Sigmoid colon (tissue), 7 donors: ENCODE data around the gene FRAT1. TPM values are rescaled to one million over a fixed set of nuclear protein-coding genes. Genes with fewer than 3 reads are reported as not detected.

Experiments used
- DNase-seq: peaks from one replicate; pipeline ENCODE4 v3.0.0-alpha.2; 2019
- H3K27ac ChIP-seq, 4 donors: fragments of 200-600 bp; sonication (generic); one replicate each; pipeline ENCODE4 v1.5.1; 2016 to 2019; ENCODE audit warnings: mild to moderate bottlenecking in 1 of 4
- H3K27me3 ChIP-seq, 3 donors: fragments of 200-600 bp; sonication (generic); one replicate each; pipeline ENCODE4 v1.5.1; 2019; ENCODE audit warnings: mild to moderate bottlenecking in 1 of 3
- H3K36me3 ChIP-seq, 4 donors: fragments of 200-600 bp; sonication (generic); one replicate each; pipeline ENCODE4 v1.5.1; 2016 to 2019
- H3K4me1 ChIP-seq, 4 donors: fragments of 200-600 bp; sonication (generic); one replicate each; pipeline ENCODE4 v1.5.1; 2017 to 2019
- H3K4me3 ChIP-seq, 4 donors: fragments of 200-600 bp; sonication (generic); one replicate each; pipeline ENCODE4 v1.5.1; 2017 to 2019; ENCODE audit warnings: mild to moderate bottlenecking in 2 of 4, moderate library complexity in 1 of 4
- H3K9me3 ChIP-seq, 4 donors: fragments of 200-600 bp in 3 of 4; sonication (generic) in 3 of 4; one replicate each; pipeline versions ENCODE4 v1.5.1 to v1.6.1; 2013 to 2019
- CTCF ChIP-seq, 4 experiments: fragments of 450-650 bp in 3 of 4; fragments of 200-600 bp in 1 of 4; IDR thresholded peaks; one replicate each; pipeline ENCODE4 v1.5.1; 2016 to 2019; ENCODE audit warnings: antibody characterized with exemption in 4 of 4, mild to moderate bottlenecking in 3 of 4, moderate library complexity in 2 of 4
- EP300 ChIP-seq, 4 donors: sonication (generic); formaldehyde crosslinking; IDR thresholded peaks; one replicate each; pipeline ENCODE4 v1.6.1; 2017; ENCODE audit warnings: antibody characterized with exemption in 4 of 4
- POLR2A ChIP-seq, 2 donors: fragments of 450-650 bp; IDR thresholded peaks; one replicate each; pipeline ENCODE4 v1.6.1; 2016; ENCODE audit warnings: antibody characterized with exemption in 2 of 2, mild to moderate bottlenecking in 2 of 2, moderate library complexity in 2 of 2
- POLR2AphosphoS5 ChIP-seq, 4 donors: sonication (generic); formaldehyde crosslinking; IDR thresholded peaks; one replicate each; pipeline ENCODE4 v1.6.1; 2017; ENCODE audit warnings: antibody characterized with exemption in 4 of 4
- WGBS, 2 donors: extraction: QIAGEN DNeasy Blood & Tissue Kit; methylation state at CpG; one replicate each; pipeline ENCODE4 v1.1.7; 2013; 5-methylcytosine and 5-hydroxymethylcytosine counted together
- intact Hi-C: fragments of 100-400 bp; cut with DNase I; formaldehyde crosslinking; loops from one replicate; pipeline ENCODE4 v1.15.1; 2023
- polyA plus RNA-seq, 3 donors: library from polyadenylated mRNA; stranded (reverse); fragments of 200-250 nt; gene quantifications; one replicate each; pipeline ENCODE4 v1.2.3, GENCODE V29; 2013
- total RNA-seq, 4 donors: library from RNA; depleted of rRNA; stranded (reverse); fragments of >200 nt; gene quantifications; one replicate each; pipeline ENCODE4 v1.1.0, GENCODE V29; 2016
- donor health status: healthy with polysubstance abuse.
- donor health status: Bipolar disorder and iron deficiency.
- donor health status: healthy.

Gene FRAT1
- total and polyA plus RNA-seq, 7 donors = 2.8 to 7.1 (median 5.0) TPM

DNA sequence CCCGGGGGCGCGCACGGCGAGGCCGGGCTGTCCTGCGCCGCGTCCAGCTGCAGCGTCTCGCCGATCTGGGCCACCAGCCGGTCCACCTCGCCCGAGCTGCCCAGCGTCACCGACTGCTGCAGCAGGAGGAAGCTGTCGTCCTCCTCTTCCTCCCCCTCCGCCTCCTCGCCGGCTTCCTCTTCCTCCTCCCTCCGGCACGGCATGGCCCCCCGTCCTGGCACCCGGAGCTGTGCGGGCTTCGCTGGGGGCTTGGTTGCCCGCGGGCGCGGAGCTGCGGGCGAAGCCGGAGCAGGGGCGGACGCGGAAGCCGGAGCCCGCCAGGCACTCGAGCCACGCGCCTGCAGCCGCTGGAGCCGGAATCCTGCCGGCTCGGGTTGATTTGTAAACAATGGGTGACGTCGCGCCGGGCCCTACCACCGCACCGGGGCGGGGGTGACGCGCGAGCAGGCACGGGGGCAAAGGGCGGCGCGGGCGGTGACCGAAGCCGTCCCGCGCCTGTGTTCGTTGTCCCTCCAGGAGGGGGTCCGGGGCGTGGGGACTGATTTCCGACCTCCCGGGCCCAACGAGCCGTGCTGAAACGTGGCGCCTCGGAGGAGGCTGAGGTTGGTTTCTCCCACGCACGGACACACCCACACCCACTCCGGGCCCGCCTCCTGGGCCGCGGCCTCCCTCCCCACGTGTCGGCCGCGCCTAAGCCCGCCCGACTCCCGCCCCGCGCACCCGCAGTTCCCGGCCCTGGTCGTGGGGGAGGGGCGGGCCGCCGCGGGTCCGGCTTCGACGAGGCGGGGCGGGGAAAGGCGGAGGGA is 15.5 kb downstream of the FRAT1 start, which contains the start of gene FRAT2:
Gene FRAT2, minus strand, starts transcription at position 360 of the 806 bp plus-strand sequence. Its CDS starts 157 bp downstream, at position 203.
- TF ChIP-seq CTCF (IDR thresholded peaks at IDR 0.05) (no peak), POLR2AphosphoS5 (IDR thresholded peaks at IDR 0.05) (peak; percentile 76 to 92 (median 89)), POLR2A (IDR thresholded peaks at IDR 0.05) (peak; percentile 72 to 77), EP300 (IDR thresholded peaks at IDR 0.05) (peak in 1 of 4 donors; percentile 15)
- peak within 1 kb of the TSS; percentile 93 to 95 (median 94) for H3K27ac ChIP-seq
- 0% methylated on average over 103 of the region's 103 CpGs for WGBS, 2 donors
- no peaks in the 10 kb centered on the region for H3K27me3 ChIP-seq
- H3K4me1 ChIP-seq = peaks cover 0 to 58% (median 47%) of the 10 kb centered on the region in 4 donors
- H3K4me3 ChIP-seq = peak within 1 kb of the TSS; percentile 79 to 92 (median 81)
- intact Hi-C loops = loop anchor here (1.0 to 5.0 kb wide), 2 partner anchors 42 to 68 kb away; partner anchors contain the start of genes ARHGAP19 and RRP12
- peaks cover 0 to under 1% (median 0%) of the 10 kb centered on the region in 4 donors for H3K36me3 ChIP-seq
- DNase-seq = peak; percentile 96
- H3K9me3 ChIP-seq = no peaks in the 10 kb centered on the region

DNA sequence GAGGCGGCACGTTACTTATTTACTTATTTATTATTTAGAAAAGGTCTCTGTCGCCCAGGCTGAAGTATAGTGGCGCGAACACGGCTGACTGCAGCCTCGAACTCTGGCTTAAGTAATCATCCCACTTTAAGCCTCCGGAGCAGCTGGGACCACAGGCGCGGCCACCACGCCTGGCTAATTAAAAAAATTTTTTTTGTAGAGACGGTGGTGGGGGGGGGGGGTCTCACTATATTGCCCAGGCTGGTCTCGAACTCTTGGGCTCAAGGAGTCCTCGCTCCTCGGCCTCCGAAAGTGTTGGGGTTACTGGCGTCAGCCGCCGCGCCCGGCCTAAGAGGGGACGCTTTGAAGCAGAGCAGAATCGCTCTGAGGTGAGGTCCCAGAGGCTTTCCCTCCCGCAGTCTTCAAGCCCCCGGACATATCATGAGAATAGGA is 16.1 kb downstream of the FRAT1 start:
- Histone ChIP-seq H3K9me3 (no peaks in the 10 kb centered on the region), H3K4me3 (peak overlapping the region; percentile 79 to 92 (median 81)), H3K27ac (peak overlapping the region; percentile 93 to 95 (median 94)), H3K4me1 (peaks cover 0 to 52% (median 41%) of the 10 kb centered on the region in 4 donors), H3K36me3 (no peaks in the 10 kb centered on the region), H3K27me3 (no peaks in the 10 kb centered on the region)
- TF ChIP-seq CTCF (IDR thresholded peaks at IDR 0.05) (no peak), POLR2A (IDR thresholded peaks at IDR 0.05) (no peak), EP300 (IDR thresholded peaks at IDR 0.05) (no peak), POLR2AphosphoS5 (IDR thresholded peaks at IDR 0.05) (no peak)
- intact Hi-C loops = no loop called here
- WGBS, 2 donors = 10 to 17% methylated on average over 25 of the region's 25 CpGs
- DNase-seq = no peak

GRCh38 chr10:97336006-97336405 is 16.9 kb downstream of the FRAT1 start:
- WGBS, 2 donors = 39 to 61% methylated on average over 5 of the region's 5 CpGs
- H3K36me3 ChIP-seq = no peaks in the 10 kb centered on the region
- no peak for TF ChIP-seq CTCF (IDR thresholded peaks at IDR 0.05)
- H3K27me3 ChIP-seq = no peaks in the 10 kb centered on the region
- intact Hi-C loops = no loop called here
- H3K4me1 ChIP-seq = peaks cover 0 to 44% (median 35%) of the 10 kb centered on the region in 4 donors
- DNase-seq = no peak
- no peaks in the 10 kb centered on the region for H3K9me3 ChIP-seq
- no peak overlapping the region for H3K27ac ChIP-seq
- no peak overlapping the region for H3K4me3 ChIP-seq

- H3K36me3 ChIP-seq = no peaks in the 10 kb centered on the region
- no peak overlapping the region for H3K4me3 ChIP-seq
- H3K9me3 ChIP-seq = no peaks in the 10 kb centered on the region
- H3K27ac ChIP-seq = peak overlapping the region in 1 of 4 donors; percentile 32
- WGBS, 2 donors = 8 to 37% methylated on average over 5 of the region's 5 CpGs
- peaks cover 0 to 39% (median 31%) of the 10 kb centered on the region in 4 donors for H3K4me1 ChIP-seq
- DNase-seq = no peak
- TF ChIP-seq EP300 (IDR thresholded peaks at IDR 0.05) = no peak
- no peak for TF ChIP-seq CTCF (IDR thresholded peaks at IDR 0.05)
- TF ChIP-seq POLR2AphosphoS5 (IDR thresholded peaks at IDR 0.05) = no peak
- TF ChIP-seq POLR2A (IDR thresholded peaks at IDR 0.05) = no peak
- intact Hi-C loops = no loop called here
- H3K27me3 ChIP-seq = no peaks in the 10 kb centered on the region
Measured at GRCh38 chr10:97336446-97336845, 17.4 kb downstream of the FRAT1 start.
